Neural cell (in vitro differentiated cells): ENCODE data around the gene BRAF. TPM values are rescaled to one million over a fixed set of nuclear protein-coding genes. Genes with fewer than 3 reads are reported as not detected.
A peak's percentile ranks its signal among the peaks of the same experiment; 100 is the strongest.

Experiments
- H2AFZ ChIP-seq: fragments of 200-600, 300-800 bp; sonication (generic), shearing (Covaris generic); 2 replicates; pipeline ENCODE4 v1.6.0; 2014; ENCODE audit warnings: low read depth, mild to moderate bottlenecking, antibody characterized with exemption, low read length, moderate library complexity
- H3F3A ChIP-seq: fragments of 200-600 bp; shearing (Covaris generic); 2 replicates; pipeline ENCODE4 v1.6.1; 2016; ENCODE audit warnings: mild to moderate bottlenecking, moderate library complexity, mixed read lengths, antibody characterized with exemption, low read length; ENCODE audit not compliant: insufficient read depth, poor library complexity, severe bottlenecking
- H3K27ac ChIP-seq: fragments of 200-600, 300-800 bp; sonication (generic), shearing (Covaris generic); 2 replicates; pipeline ENCODE4 v1.5.1; 2014; ENCODE audit warnings: mild to moderate bottlenecking, low read length, moderate library complexity
- H3K27me3 ChIP-seq: fragments of 300-800, 200-600 bp; sonication (generic), shearing (Covaris generic); 2 replicates; pipeline ENCODE4 v1.6.0; 2014; ENCODE audit warnings: mild to moderate bottlenecking, low read depth, low read length, moderate library complexity; ENCODE audit not compliant: insufficient read depth
- H3K36me3 ChIP-seq: fragments of 300-800, 200-600 bp; sonication (generic), shearing (Covaris generic); 2 replicates; pipeline ENCODE4 v1.5.1; 2014; ENCODE audit warnings: mild to moderate bottlenecking, antibody characterized with exemption, low read length, moderate library complexity; ENCODE audit not compliant: insufficient read depth
- H3K4me2 ChIP-seq: fragments of 300-800, 200-600 bp; sonication (generic), shearing (Covaris generic); 2 replicates; pipeline ENCODE4 v1.6.0; 2014; ENCODE audit warnings: mild to moderate bottlenecking, low read length
- H3K4me3 ChIP-seq: fragments of 300-800, 200-600 bp; sonication (generic), shearing (Covaris generic); 2 replicates; pipeline ENCODE4 v1.5.1; 2014; ENCODE audit warnings: mild to moderate bottlenecking, low read length, moderate library complexity
- H3K79me2 ChIP-seq: fragments of 200-600 bp; shearing (Covaris generic); replicated peaks from 2 replicates; pipeline ENCODE4 v1.6.0; 2014; ENCODE audit warnings: mild to moderate bottlenecking, low read length, moderate library complexity; ENCODE audit not compliant: insufficient read depth
- H3K9ac ChIP-seq: fragments of 300-800, 200-600 bp; sonication (generic), shearing (Covaris generic); 2 replicates; pipeline ENCODE4 v1.6.1; 2016; ENCODE audit warnings: mild to moderate bottlenecking, low read length, mixed read lengths
- H3K9me2 ChIP-seq: fragments of 200-600 bp; shearing (Covaris generic); 2 replicates; pipeline ENCODE4 v1.6.1; 2016; ENCODE audit warnings: mild to moderate bottlenecking, low read length, mixed read lengths; ENCODE audit not compliant: insufficient read depth
- H3K9me3 ChIP-seq: fragments of 200-600, 300-800 bp; sonication (generic), shearing (Covaris generic); 2 replicates; pipeline ENCODE4 v1.6.1; 2016; ENCODE audit warnings: mild to moderate bottlenecking, mixed run types, low read length, moderate library complexity, mixed read lengths
- H4K20me1 ChIP-seq: fragments of 200-600 bp; shearing (Covaris generic); 2 replicates; pipeline ENCODE4 v1.6.1; 2016; ENCODE audit warnings: mild to moderate bottlenecking, mixed run types; ENCODE audit not compliant: insufficient read depth
- CTCF ChIP-seq: fragments of 450-650 bp; IDR thresholded peaks from 2 replicates; pipeline ENCODE4 v1.5.1; 2014; ENCODE audit warnings: antibody characterized with exemption, mild to moderate bottlenecking, moderate library complexity; ENCODE audit not compliant: poor library complexity, severe bottlenecking
- EP300 ChIP-seq: fragments of 450-650 bp; conservative IDR thresholded peaks from 2 replicates; pipeline ENCODE4 v1.6.1; 2014; ENCODE audit warnings: antibody characterized with exemption, mild to moderate bottlenecking, moderate library complexity; ENCODE audit not compliant: poor library complexity, severe bottlenecking
- EZH2 ChIP-seq: fragments of 200-600, 300-800 bp; shearing (Covaris generic), sonication (generic); IDR thresholded peaks from 2 replicates; pipeline ENCODE4 v1.6.1; 2014; ENCODE audit warnings: antibody characterized with exemption, low read length, borderline replicate concordance, mild to moderate bottlenecking; ENCODE audit not compliant: insufficient read depth, poor library complexity, severe bottlenecking
- POLR2AphosphoS5 ChIP-seq: IDR thresholded peaks from 2 replicates; pipeline ENCODE4 v1.6.1; 2012
- RAD21 ChIP-seq: fragments of 450-650 bp; conservative IDR thresholded peaks from 2 replicates; pipeline ENCODE4 v1.6.1; 2014; ENCODE audit warnings: antibody characterized with exemption, mild to moderate bottlenecking, moderate library complexity
- REST ChIP-seq: IDR thresholded peaks from 2 replicates; pipeline ENCODE4 v1.6.1; 2012; ENCODE audit warnings: borderline replicate concordance
- SMC3 ChIP-seq: fragments of 450-650 bp; conservative IDR thresholded peaks from 2 replicates; pipeline ENCODE4 v1.6.1; 2014; ENCODE audit warnings: antibody characterized with exemption, mild to moderate bottlenecking, moderate library complexity; ENCODE audit not compliant: poor library complexity
- polyA plus RNA-seq: library from polyadenylated mRNA; depleted of rRNA; stranded (reverse); fragments of >200 nt; gene quantifications from 2 replicates; pipeline ENCODE4 v1.2.3, GENCODE V29; 2014

The BRAF gene
- polyA plus RNA-seq, 1 donor from 2014 or later: 31.7 TPM

- Histone ChIP-seq H3K27me3 (no peaks in the 10 kb centered on the region), H3K9me3 (no peaks in the 10 kb centered on the region), H3F3A (no peaks in the 10 kb centered on the region), H2AFZ (no peak overlapping the region), H3K9me2 (no peaks in the 10 kb centered on the region), H3K4me2 (no peak overlapping the region), H3K9ac (no peak overlapping the region), H3K4me3 (no peak overlapping the region), H3K36me3 (no peaks in the 10 kb centered on the region), H3K79me2 (no peaks in the 10 kb centered on the region), H4K20me1 (no peaks in the 10 kb centered on the region), H3K27ac (no peak overlapping the region)
- TF ChIP-seq POLR2AphosphoS5 (no peak), RAD21 (no peak), CTCF (no peak), SMC3 (no peak), REST (no peak), EP300 (no peak), EZH2 (no peak)
Measured at GRCh38 chr7:140732416-140732815, 192.3 kb downstream of the BRAF start.

GRCh38 chr7:140726281-140726680 is 198.4 kb downstream of the BRAF start:
- TF ChIP-seq POLR2AphosphoS5: no peak
- peak; percentile 30 for TF ChIP-seq CTCF
- no peak for TF ChIP-seq REST
- Histone ChIP-seq H3K4me3 (no peak overlapping the region), H3K36me3 (no peaks in the 10 kb centered on the region), H3K27ac (no peak overlapping the region), H3K79me2 (no peaks in the 10 kb centered on the region), H3K9me3 (no peaks in the 10 kb centered on the region), H3F3A (no peaks in the 10 kb centered on the region), H3K27me3 (no peaks in the 10 kb centered on the region), H3K4me2 (no peak overlapping the region), H4K20me1 (no peaks in the 10 kb centered on the region), H3K9ac (no peak overlapping the region), H2AFZ (no peak overlapping the region), H3K9me2 (no peaks in the 10 kb centered on the region)
